K562 (cell line): ENCODE data around the gene KNTC1. TPM values are rescaled to one million over a fixed set of nuclear protein-coding genes. Genes with fewer than 3 reads are reported as not detected.

Source experiments
- ATAC-seq: fragments of 200-7000 bp; cut with Tn5 transposase; 3 replicates; pipeline ENCODE4 v1.9.1; 2020; ENCODE audit warnings: moderate library complexity
- BruUV-seq: library from RNA; stranded (reverse); fragments of 400-500 nt; replicated peaks from 2 replicates; lab custom pipeline; 2021; lab: Mats Ljungman, UMichigan
- CTCF ChIA-PET: fragments of 300-600 bp; formaldehyde crosslinking; extraction: SDS; loops from one replicate; lab custom pipeline; 2021; ENCODE audit warnings: low intra/inter-chr PET ratio; lab: Yijun Ruan, JAX
- POLR2A ChIA-PET: fragments of 300-600, 350-650 bp; sonication (Branson Sonifier 250); formaldehyde crosslinking; extraction: SDS; loops from one replicate; lab custom pipeline; 2021; ENCODE audit warnings: antibody characterized with exemption, inconsistent platforms; lab: Yijun Ruan, JAX
- DNase-seq, 4 experiments: peaks; one replicate each; pipeline versions ENCODE4 v3.0.0 to v3.0.0-alpha.2; 2011 to 2018; ENCODE audit warnings: low spot score in 3 of 4, mixed read lengths in 3 of 4; ENCODE audit errors: extremely low read depth in 1 of 4
- FAIRE-seq: peaks from 2 replicates; lab custom pipeline; 2011; peaks lifted over from hg19 to GRCh38; lab: Jason Lieb, UNC
- H2AFZ ChIP-seq: 2 replicates; pipeline ENCODE4 v1.6.0; 2011; ENCODE audit warnings: low read depth, low read length, control low read depth, inconsistent platforms
- H3K27ac ChIP-seq: fragments of 200-600 bp; 3 replicates; pipeline ENCODE4 v1.8.0; 2011; ENCODE audit warnings: low read depth, mild to moderate bottlenecking, control low read depth, inconsistent platforms, low read length, moderate library complexity, mixed read lengths; ENCODE audit errors: extremely low read depth
- H3K27me3 ChIP-seq, 2 experiments: fragments of 300-600 bp in 1 of 2; 2 replicates in 1 of 2; 3 replicates in 1 of 2; pipeline versions ENCODE4 v1.6.0 to v1.8.0; 2011; ENCODE audit warnings: inconsistent platforms in 2 of 2, low read length in 2 of 2, mild to moderate bottlenecking in 1 of 2, mixed read lengths in 1 of 2, moderate library complexity in 1 of 2; ENCODE audit not compliant: control insufficient read depth in 2 of 2, insufficient read depth in 2 of 2
- H3K36me3 ChIP-seq: fragments of 300-600 bp; 3 replicates; pipeline ENCODE4 v1.8.0; 2011; ENCODE audit warnings: mild to moderate bottlenecking, low read length, inconsistent platforms; ENCODE audit not compliant: control insufficient read depth, insufficient read depth
- H3K4me1 ChIP-seq, 2 experiments: fragments of 200-600 bp in 1 of 2; replicated peaks in 1 of 2; 2 replicates in 1 of 2; 3 replicates in 1 of 2; pipeline versions ENCODE4 v1.5.1 to v1.8.0; 2011; ENCODE audit warnings: inconsistent platforms in 2 of 2, low read length in 2 of 2, mild to moderate bottlenecking in 1 of 2, mixed read lengths in 1 of 2, moderate library complexity in 1 of 2; ENCODE audit not compliant: control insufficient read depth in 2 of 2, insufficient read depth in 2 of 2
- H3K4me2 ChIP-seq: 2 replicates; pipeline ENCODE4 v1.6.1; 2011; ENCODE audit warnings: low read length, control low read depth, inconsistent platforms, mixed read lengths; ENCODE audit not compliant: insufficient read depth
- H3K4me3 ChIP-seq: fragments of 200-600 bp; sonication (generic), shearing (Covaris generic); 2 replicates; pipeline ENCODE4 v1.5.1; 2016; ENCODE audit warnings: control low read depth, inconsistent platforms
- H3K79me2 ChIP-seq: fragments of 200-600 bp; 3 replicates; pipeline ENCODE4 v1.8.0; 2011; ENCODE audit warnings: low read length, inconsistent platforms; ENCODE audit not compliant: control insufficient read depth, insufficient read depth
- H3K9ac ChIP-seq, 2 experiments: 2 replicates each; pipeline versions ENCODE4 v1.6.0 to v1.6.1; 2011; ENCODE audit warnings: low read depth in 2 of 2, low read length in 2 of 2, control low read depth in 1 of 2, inconsistent platforms in 1 of 2, mild to moderate bottlenecking in 1 of 2, mixed read lengths in 1 of 2; ENCODE audit not compliant: insufficient read depth in 1 of 2
- H3K9me1 ChIP-seq: one replicate; pipeline ENCODE4 v1.6.0; 2011; ENCODE audit warnings: inconsistent platforms, mild to moderate bottlenecking, low read length, moderate library complexity; ENCODE audit not compliant: control insufficient read depth, insufficient read depth
- H3K9me3 ChIP-seq: replicated peaks from 2 replicates; pipeline ENCODE4 v1.5.1; 2011; ENCODE audit warnings: low read depth, low read length, inconsistent platforms; ENCODE audit not compliant: control insufficient read depth, insufficient read depth
- H4K20me1 ChIP-seq: replicated peaks from 2 replicates; pipeline ENCODE4 v1.6.1; 2011; ENCODE audit warnings: low read length, inconsistent platforms, mixed read lengths; ENCODE audit not compliant: control insufficient read depth, insufficient read depth
- DPF2 ChIP-seq: fragments of 450-650 bp; IDR thresholded peaks from 2 replicates; pipeline ENCODE4 v1.6.1; 2016
- HDAC6 ChIP-seq: IDR thresholded peaks from 2 replicates; pipeline ENCODE4 v1.6.1; 2012; ENCODE audit warnings: low read depth, mild to moderate bottlenecking, control low read depth, inconsistent platforms, low read length, moderate library complexity
- KLF13 ChIP-seq: fragments of 450-650 bp; IDR thresholded peaks from 2 replicates; pipeline ENCODE4 v1.6.1; 2016; ENCODE audit warnings: missing genetic modification characterization, low read depth, mild to moderate bottlenecking, missing compliant biosample characterization, moderate library complexity, borderline replicate concordance
- KLF6 ChIP-seq: fragments of 250-450 bp; sonication (Bioruptor Pico); IDR thresholded peaks from 2 replicates; pipeline ENCODE4 v1.4.0; 2020; ENCODE audit warnings: mild to moderate bottlenecking, moderate library complexity, borderline replicate concordance
- TCF3 ChIP-seq: sonication (generic); formaldehyde crosslinking; IDR thresholded peaks from 2 replicates; pipeline ENCODE4 v1.4.0; 2020; ENCODE audit warnings: mild to moderate bottlenecking, missing genetic modification reagents
- TCF7 ChIP-seq: sonication (generic); IDR thresholded peaks from 2 replicates; pipeline ENCODE4 v1.6.1; 2016; ENCODE audit warnings: antibody characterized with exemption, borderline replicate concordance
- ZNF197 ChIP-seq: fragments of 200-800 bp; sonication (Bioruptor generic); IDR thresholded peaks from 2 replicates; pipeline ENCODE4 v1.6.1; 2016; ENCODE audit warnings: low read depth, missing genetic modification characterization, missing compliant biosample characterization
- ZNF224 ChIP-seq: sonication (generic); formaldehyde crosslinking; IDR thresholded peaks from 2 replicates; pipeline ENCODE4 v1.8.0; 2022; ENCODE audit warnings: mild to moderate bottlenecking, missing genetic modification reagents
- WGBS: fragments of 100-300 bp; shearing (Covaris generic); methylation state at CpG from one replicate; pipeline ENCODE4 v1.1.6; 2016; ENCODE audit warnings: low coverage, mixed read lengths; ENCODE audit not compliant: insufficient coverage; ENCODE audit errors: missing lambda C conversion rate; 5-methylcytosine and 5-hydroxymethylcytosine counted together
- in situ Hi-C: fragments of 300-500 bp; cut with MboI; formaldehyde crosslinking; loops from 4 replicates; pipeline ENCODE4 v1.15.0; 2018; ENCODE audit warnings: inconsistent platforms, mixed read lengths
- intact Hi-C: fragments of 100-400 bp; cut with micrococcal nuclease; formaldehyde crosslinking; loops from 2 replicates; pipeline ENCODE4 v1.14.2; 2022
- polyA plus RNA-seq, 8 experiments: library from polyadenylated mRNA; depleted of rRNA in 4 of 8; stranded (reverse) in 5 of 8; unstranded in 3 of 8; fragments of >200 nt; fragmentation: Nextera tagmentation in 2 of 8; fragmentation: Illumina TruSeq in 1 of 8; extraction: Ambion mirVana in 2 of 8; extraction: Trizol in 1 of 8; gene quantifications; 2 replicates each; pipeline versions ENCODE4 v1.2.1 to v1.2.3, GENCODE V29; 2011 to 2014; ENCODE audit warnings: inconsistent platforms in 1 of 8, missing spikeins in 1 of 8
- total RNA-seq, 7 experiments: library from RNA; depleted of rRNA in 6 of 7; stranded (reverse); fragments of >200 nt in 6 of 7; fragmentation: Illumina TruSeq in 2 of 7; extraction: Trizol in 2 of 7; gene quantifications; 2 replicates each; pipeline versions ENCODE4 v1.2.1 to v1.2.3, GENCODE V29; 2011 to 2021; ENCODE audit warnings: low replicate concordance in 1 of 7
- TF ChIP-seq, protein P1 (sequence below): sonication (generic); formaldehyde crosslinking; IDR thresholded peaks from 2 replicates; pipeline ENCODE4 v1.8.1; 2023; ENCODE audit warnings: mild to moderate bottlenecking, missing genetic modification reagents
- TF ChIP-seq, protein P2 (sequence below), 2 experiments: fragments of 450-650 bp in 1 of 2; IDR thresholded peaks; 2 replicates each; pipeline ENCODE4 v1.6.1; 2011 to 2017; ENCODE audit warnings: low read depth in 2 of 2, antibody characterized with exemption in 1 of 2, borderline replicate concordance in 1 of 2, low read length in 1 of 2, mild to moderate bottlenecking in 1 of 2, mixed read lengths in 1 of 2; ENCODE audit not compliant: control insufficient read depth in 1 of 2

KNTC1 gene
- total and polyA plus RNA-seq, 9 of the 15 experiments (the other 6 are each of a cell fraction or from before 2014, with no cell fraction given): 38.9 to 135 (median 99.6) TPM

DNA sequence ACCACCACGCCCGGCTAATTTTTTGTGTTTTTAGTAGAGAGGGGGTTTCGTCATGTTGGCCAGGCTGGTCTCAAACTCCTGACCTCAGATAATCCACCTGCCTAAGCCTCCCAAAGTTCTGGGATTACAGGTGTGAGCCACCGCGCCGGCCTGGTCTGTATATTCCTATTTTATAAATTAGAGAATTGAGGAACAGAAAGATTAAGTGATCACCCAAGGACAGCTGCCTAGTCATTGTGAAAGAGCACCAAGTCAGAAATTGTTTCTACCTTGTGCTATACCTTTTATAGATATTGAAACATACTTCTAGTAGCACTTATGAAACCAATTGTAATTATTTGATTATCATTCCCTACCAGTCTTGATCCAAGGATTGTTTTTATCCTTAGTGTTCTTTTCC is 1.9 kb downstream of the KNTC1 start:
- WGBS: 92% methylated on average over 6 of the region's 6 CpGs
- in situ Hi-C loops (no loop called here), intact Hi-C loops (loop anchor here (5.0 kb wide), 1 partner anchor 467 kb away; no protein-coding TSS in a partner anchor)
- H3K9me3 ChIP-seq: no peaks in the 10 kb centered on the region
- no peaks in the 10 kb centered on the region for H3K9me1 ChIP-seq
- FAIRE-seq (no peak), ATAC-seq (no peak), DNase-seq (no peak)
- ChIA-PET CTCF (no interaction called here), POLR2A (interaction anchor here (1.8 kb wide), 2 partner anchors 10 kb away, joined by 4 to 7 read pairs; no protein-coding TSS in a partner anchor)
- H3K4me3 ChIP-seq: no peak overlapping the region
- peaks cover 0 to 5% of the 10 kb centered on the region in 2 experiments; a peak in 2 of 5 replicates for H3K4me1 ChIP-seq
- H3K36me3 ChIP-seq: peaks cover 67% of the 10 kb centered on the region
- BruUV-seq: no TSS peak
- H2AFZ ChIP-seq: no peak overlapping the region
- H3K4me2 ChIP-seq: no peak overlapping the region
- H4K20me1 ChIP-seq: peaks cover 7% of the 10 kb centered on the region
- H3K27ac ChIP-seq: no peak overlapping the region
- H3K9ac ChIP-seq: no peak overlapping the region
- no peaks in the 10 kb centered on the region for H3K27me3 ChIP-seq
- peaks cover 82% of the 10 kb centered on the region for H3K79me2 ChIP-seq
- TF ChIP-seq, protein P1, sequence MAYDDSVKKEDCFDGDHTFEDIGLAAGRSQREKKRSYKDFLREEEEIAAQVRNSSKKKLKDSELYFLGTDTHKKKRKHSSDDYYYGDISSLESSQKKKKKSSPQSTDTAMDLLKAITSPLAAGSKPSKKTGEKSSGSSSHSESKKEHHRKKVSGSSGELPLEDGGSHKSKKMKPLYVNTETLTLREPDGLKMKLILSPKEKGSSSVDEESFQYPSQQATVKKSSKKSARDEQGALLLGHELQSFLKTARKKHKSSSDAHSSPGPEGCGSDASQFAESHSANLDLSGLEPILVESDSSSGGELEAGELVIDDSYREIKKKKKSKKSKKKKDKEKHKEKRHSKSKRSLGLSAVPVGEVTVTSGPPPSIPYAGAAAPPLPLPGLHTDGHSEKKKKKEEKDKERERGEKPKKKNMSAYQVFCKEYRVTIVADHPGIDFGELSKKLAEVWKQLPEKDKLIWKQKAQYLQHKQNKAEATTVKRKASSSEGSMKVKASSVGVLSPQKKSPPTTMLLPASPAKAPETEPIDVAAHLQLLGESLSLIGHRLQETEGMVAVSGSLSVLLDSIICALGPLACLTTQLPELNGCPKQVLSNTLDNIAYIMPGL (CRISPR knock-in tag): no peak
- TF ChIP-seq KLF13 (tag): no peak
- no peak for TF ChIP-seq TCF7
- no peak for TF ChIP-seq ZNF224 (CRISPR knock-in tag)
- no peak for TF ChIP-seq TCF3 (CRISPR knock-in tag)
- no peak for TF ChIP-seq ZNF197 (CRISPR knock-in tag)
- TF ChIP-seq HDAC6: no peak
- TF ChIP-seq KLF6 (CRISPR knock-in tag): no peak
- no peak for TF ChIP-seq DPF2
- TF ChIP-seq, protein P2, sequence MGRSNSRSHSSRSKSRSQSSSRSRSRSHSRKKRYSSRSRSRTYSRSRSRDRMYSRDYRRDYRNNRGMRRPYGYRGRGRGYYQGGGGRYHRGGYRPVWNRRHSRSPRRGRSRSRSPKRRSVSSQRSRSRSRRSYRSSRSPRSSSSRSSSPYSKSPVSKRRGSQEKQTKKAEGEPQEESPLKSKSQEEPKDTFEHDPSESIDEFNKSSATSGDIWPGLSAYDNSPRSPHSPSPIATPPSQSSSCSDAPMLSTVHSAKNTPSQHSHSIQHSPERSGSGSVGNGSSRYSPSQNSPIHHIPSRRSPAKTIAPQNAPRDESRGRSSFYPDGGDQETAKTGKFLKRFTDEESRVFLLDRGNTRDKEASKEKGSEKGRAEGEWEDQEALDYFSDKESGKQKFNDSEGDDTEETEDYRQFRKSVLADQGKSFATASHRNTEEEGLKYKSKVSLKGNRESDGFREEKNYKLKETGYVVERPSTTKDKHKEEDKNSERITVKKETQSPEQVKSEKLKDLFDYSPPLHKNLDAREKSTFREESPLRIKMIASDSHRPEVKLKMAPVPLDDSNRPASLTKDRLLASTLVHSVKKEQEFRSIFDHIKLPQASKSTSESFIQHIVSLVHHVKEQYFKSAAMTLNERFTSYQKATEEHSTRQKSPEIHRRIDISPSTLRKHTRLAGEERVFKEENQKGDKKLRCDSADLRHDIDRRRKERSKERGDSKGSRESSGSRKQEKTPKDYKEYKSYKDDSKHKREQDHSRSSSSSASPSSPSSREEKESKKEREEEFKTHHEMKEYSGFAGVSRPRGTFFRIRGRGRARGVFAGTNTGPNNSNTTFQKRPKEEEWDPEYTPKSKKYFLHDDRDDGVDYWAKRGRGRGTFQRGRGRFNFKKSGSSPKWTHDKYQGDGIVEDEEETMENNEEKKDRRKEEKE (IDR thresholded peaks at IDR 0.05; ENCODE audit: borderline replicate concordance in 1 of 2, control insufficient read depth in 1 of 2, low read depth in 2 of 2, low read length in 1 of 2): no peak
